Choroid plexus epithelial cell (primary cell): ENCODE data around the gene MARCHF3.

Experiments used
- DNase-seq: peaks from one replicate; pipeline ENCODE4 v3.0.0-alpha.2; 2010; ENCODE audit warnings: low read depth
- H3K4me3 ChIP-seq: 2 replicates; pipeline ENCODE4 v1.5.1; 2011; ENCODE audit warnings: low read depth, mild to moderate bottlenecking, control low read depth, low read length, moderate library complexity
- TF ChIP-seq, protein P1 (sequence below): conservative IDR thresholded peaks from 2 replicates; pipeline ENCODE4 v1.5.1; 2011; ENCODE audit warnings: low read depth, mild to moderate bottlenecking, control low read depth, inconsistent platforms, low read length, moderate library complexity

MARCHF3 gene

GRCh38 chr5:126881821-126882600, 148.3 kb downstream of the MARCHF3 start:
- no peak for DNase-seq
- TF ChIP-seq, protein P1, sequence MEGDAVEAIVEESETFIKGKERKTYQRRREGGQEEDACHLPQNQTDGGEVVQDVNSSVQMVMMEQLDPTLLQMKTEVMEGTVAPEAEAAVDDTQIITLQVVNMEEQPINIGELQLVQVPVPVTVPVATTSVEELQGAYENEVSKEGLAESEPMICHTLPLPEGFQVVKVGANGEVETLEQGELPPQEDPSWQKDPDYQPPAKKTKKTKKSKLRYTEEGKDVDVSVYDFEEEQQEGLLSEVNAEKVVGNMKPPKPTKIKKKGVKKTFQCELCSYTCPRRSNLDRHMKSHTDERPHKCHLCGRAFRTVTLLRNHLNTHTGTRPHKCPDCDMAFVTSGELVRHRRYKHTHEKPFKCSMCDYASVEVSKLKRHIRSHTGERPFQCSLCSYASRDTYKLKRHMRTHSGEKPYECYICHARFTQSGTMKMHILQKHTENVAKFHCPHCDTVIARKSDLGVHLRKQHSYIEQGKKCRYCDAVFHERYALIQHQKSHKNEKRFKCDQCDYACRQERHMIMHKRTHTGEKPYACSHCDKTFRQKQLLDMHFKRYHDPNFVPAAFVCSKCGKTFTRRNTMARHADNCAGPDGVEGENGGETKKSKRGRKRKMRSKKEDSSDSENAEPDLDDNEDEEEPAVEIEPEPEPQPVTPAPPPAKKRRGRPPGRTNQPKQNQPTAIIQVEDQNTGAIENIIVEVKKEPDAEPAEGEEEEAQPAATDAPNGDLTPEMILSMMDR: no peak
- H3K4me3 ChIP-seq: no peak overlapping the region

GRCh38 chr5:126878634-126879033, 151.7 kb downstream of the MARCHF3 start:
- no peak overlapping the region for H3K4me3 ChIP-seq
- TF ChIP-seq, protein P1: no peak
- no peak for DNase-seq

- DNase-seq: no peak
- TF ChIP-seq, protein P1: no peak
- H3K4me3 ChIP-seq: no peak overlapping the region
These were observed 152.3 kb downstream of the MARCHF3 start for GRCh38 chr5:126878085-126878484.

- TF ChIP-seq, protein P1: no peak
- DNase-seq: no peak
- H3K4me3 ChIP-seq: no peak overlapping the region
These were observed 152.8 kb downstream of the MARCHF3 start for GRCh38 chr5:126877602-126878001.

DNA sequence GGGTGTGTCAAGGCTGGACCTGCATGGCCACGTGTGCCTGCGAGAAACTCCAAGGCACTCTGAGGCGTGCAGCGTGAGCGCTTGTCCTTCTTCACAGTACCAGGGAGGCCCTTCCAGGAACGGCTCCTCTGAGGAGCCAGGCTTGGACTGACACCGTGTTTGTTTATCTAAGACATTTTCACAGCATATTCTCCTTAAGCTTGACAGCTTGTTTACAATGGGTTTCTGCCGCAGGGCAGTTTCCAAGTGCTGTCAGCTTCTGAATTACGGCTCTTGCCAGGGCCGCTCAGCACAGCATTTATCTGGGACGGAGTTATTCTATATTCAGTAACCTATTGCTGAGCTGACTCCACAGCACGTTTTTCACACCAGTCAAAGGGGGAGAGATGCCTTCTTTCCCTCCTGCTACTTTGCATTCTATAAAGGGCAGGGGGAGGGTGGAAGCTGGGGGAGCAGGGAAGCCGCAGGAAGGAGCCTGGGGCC, 155.0 kb downstream of the MARCHF3 start:
- H3K4me3 ChIP-seq: no peak overlapping the region
- peak; percentile 58 for DNase-seq
- TF ChIP-seq, protein P1: no peak

DNA sequence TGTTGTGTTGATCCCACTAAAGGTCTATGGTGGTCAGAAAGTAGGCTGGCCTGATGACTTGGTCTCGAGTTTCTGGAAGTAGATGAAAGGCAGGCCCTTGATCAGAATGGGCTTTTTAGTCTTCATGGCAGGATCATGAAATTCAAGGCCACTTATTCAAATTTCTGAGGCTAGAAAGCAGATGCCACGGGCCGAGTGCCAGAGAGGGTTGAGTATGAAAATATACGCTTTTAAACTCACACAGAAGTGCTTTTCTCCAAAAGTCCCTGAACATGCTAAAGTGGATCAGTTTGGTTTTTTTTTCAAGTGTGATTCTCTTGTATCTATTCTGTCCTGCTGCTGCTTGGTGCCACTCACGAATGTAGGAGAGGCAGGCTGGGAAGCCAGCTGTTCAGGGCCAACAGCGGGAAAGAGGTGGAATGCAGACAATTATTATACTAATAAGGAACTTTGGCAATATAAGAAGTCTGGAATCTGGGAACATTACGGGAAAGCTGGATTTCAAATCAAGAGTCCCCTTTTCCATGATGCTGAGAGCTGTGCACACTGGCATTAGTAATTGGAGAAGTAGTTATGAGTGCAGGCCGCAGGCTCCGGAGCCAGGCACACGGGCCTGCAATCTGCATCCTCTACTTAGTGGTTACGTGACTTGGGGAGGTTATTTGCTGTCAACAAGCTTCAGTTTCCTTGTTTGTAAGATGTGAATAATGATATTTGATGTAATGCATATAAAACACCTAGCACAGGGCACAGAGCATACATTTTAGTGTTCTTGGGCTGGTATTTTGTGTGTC, 157.6 kb downstream of the MARCHF3 start:
- DNase-seq: no peak
- TF ChIP-seq, protein P1: no peak
- no peak overlapping the region for H3K4me3 ChIP-seq

DNA sequence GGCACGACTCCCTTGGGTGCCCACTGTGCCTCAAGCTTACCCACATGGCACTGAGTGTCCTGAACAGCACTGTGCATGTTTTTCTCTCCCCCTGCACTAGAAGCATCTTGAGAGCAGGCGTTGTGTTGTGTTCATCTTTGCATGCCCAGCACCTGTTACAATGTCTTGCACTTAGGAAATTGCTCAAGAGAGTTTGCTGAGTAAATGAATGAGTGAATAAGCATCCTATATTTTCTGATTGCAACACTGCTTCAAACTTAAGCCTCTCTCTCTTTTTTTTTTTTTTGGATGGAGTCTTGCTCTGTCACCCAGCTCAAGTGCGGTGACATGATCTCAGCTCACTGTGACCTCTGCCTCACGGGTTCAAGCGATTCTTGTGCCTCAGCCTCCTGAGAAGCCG, 158.9 kb downstream of the MARCHF3 start:
- TF ChIP-seq, protein P1: no peak
- H3K4me3 ChIP-seq: no peak overlapping the region
- DNase-seq: no peak
